Suppressor macrophage treated with lipopolysaccharide for 1 hour (primary cell): ENCODE data around the gene HADHA.
"Not testable (repeated sequence)": the region's sequence is repeated elsewhere in the genome, so short reads cannot be mapped to it uniquely, and the experiment has no call there.

ENCODE experiments used
- DNase-seq, 3 donors: peaks; one replicate each; pipeline ENCODE4 v3.0.0-alpha.2; 2020 to 2022

HADHA gene

GRCh38 chr2:26244309-26245230 lies at the start of gene HADHA, which contains the start of gene HADHB:
Gene HADHA (minus strand): TSS chr2:26244632. CDS start chr2:26244596, 36 bp downstream.
Gene HADHB (plus strand): TSS chr2:26244939. CDS start chr2:26254255, 9,316 bp downstream.
- DNase-seq: peak; percentile 90 to 95 (median 92)

- DNase-seq: peak; percentile 58 to 84 (median 62)
These were observed 48.2 kb upstream of the HADHA start for GRCh38 chr2:26292646-26293045.

- DNase-seq: peak; percentile 50 to 64 (median 56)
These were observed 45.6 kb upstream of the HADHA start for GRCh38 chr2:26290001-26290400.

- DNase-seq: no peak
These were observed 41.5 kb upstream of the HADHA start for GRCh38 chr2:26285931-26286330.

- no peak for DNase-seq
These were observed 39.7 kb upstream of the HADHA start for GRCh38 chr2:26284132-26284531.

GRCh38 chr2:26283606-26284005 lies 39.2 kb upstream of the HADHA start:
- DNase-seq: no peak

- no peak for DNase-seq
These were observed 36.8 kb upstream of the HADHA start for GRCh38 chr2:26281226-26281625.

- DNase-seq: no peak
These were observed 35.5 kb upstream of the HADHA start for GRCh38 chr2:26279886-26280285.

- no peak for DNase-seq
These were observed 32.2 kb upstream of the HADHA start for GRCh38 chr2:26276484-26277227.

GRCh38 chr2:26274058-26274613 lies 29.7 kb upstream of the HADHA start:
- peak; percentile 39 to 70 (median 65) for DNase-seq

GRCh38 chr2:26273501-26273900 lies 29.1 kb upstream of the HADHA start:
- DNase-seq: peak in 2 of 3 donors; percentile 47 to 50

GRCh38 chr2:26270373-26270772 lies 25.9 kb upstream of the HADHA start:
- DNase-seq: peak in 2 of 3 donors; percentile 34 to 55

- peak; percentile 51 to 77 (median 65) for DNase-seq
These were observed 25.2 kb upstream of the HADHA start for GRCh38 chr2:26269571-26270158.

- peak in 1 of 3 donors; percentile 11 for DNase-seq
These were observed 24.4 kb upstream of the HADHA start for GRCh38 chr2:26268670-26269385.

- DNase-seq: peak in 2 of 3 donors; percentile 22 to 44
These were observed 23.8 kb upstream of the HADHA start for GRCh38 chr2:26268213-26268612.

GRCh38 chr2:26258836-26259235 lies 14.4 kb upstream of the HADHA start:
- not testable (repeated sequence) for DNase-seq

- DNase-seq: peak; percentile 38 to 50 (median 44)
These were observed 11.4 kb upstream of the HADHA start for GRCh38 chr2:26255759-26256384.

GRCh38 chr2:26251893-26252292 lies 7.5 kb upstream of the HADHA start:
- DNase-seq: no peak

GRCh38 chr2:26249625-26250024 lies 5.2 kb upstream of the HADHA start:
- DNase-seq: no peak

GRCh38 chr2:26246818-26247217 lies 2.4 kb upstream of the HADHA start:
- peak; percentile 36 to 52 (median 38) for DNase-seq

- peak; percentile 21 to 42 (median 33) for DNase-seq
These were observed 1.4 kb upstream of the HADHA start for GRCh38 chr2:26245810-26246209.
